HG02588 (cell line): Measurements from ENCODE around the gene DNAJC7.
"Not testable (repeated sequence)": the region's sequence is repeated elsewhere in the genome, so short reads cannot be mapped to it uniquely, and the experiment has no call there.

Experiments used
- ATAC-seq: cut with Tn5 transposase; IDR thresholded peaks from one replicate; pipeline ENCODE4 v1.9.1; 2021; ENCODE audit warnings: mild to moderate bottlenecking, moderate library complexity; ENCODE audit not compliant: unreplicated experiment

DNAJC7 gene

DNA sequence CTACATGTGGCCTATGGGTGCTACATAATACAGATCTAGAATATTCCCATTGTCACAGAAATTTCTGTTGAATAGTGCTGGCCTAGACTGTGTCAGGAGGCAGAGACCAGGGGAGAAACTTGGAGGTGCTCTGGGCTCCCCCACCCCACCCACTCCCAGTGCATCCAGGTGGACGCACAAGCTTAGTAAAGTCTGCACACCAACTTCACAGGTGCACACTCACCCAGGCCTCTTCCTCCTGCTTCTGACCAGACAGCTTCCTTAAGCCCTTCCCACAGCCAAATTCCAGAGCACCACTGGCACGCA lies 58.3 kb downstream of the DNAJC7 start:
- ATAC-seq = no peak

DNA sequence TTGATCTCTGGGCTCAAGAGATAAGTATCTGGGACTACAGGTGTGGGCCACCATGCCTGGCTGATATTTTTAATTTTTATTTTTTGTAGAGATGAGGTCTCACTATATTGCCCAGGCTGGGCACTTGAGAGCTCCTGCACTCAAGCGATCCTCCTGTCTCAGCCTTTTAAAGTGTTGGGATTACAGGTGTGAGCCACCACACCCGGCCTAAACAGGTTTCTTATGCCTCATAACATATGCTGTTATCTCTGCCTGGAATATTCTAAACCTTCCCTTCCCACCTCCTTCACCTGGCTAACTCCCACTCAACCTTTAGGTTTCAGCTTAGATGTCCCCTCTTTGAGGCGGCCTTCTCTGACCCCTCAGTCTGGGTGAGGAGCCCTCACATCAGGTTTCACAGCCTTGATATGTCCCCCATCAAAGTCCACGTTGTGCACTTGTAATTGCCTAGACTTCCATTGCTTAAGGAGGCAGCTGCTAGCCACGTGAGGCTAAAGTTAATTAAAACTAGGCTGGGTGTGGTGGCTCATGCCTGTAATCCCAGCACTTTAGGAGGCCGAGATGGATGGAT lies 59.3 kb downstream of the DNAJC7 start:
- ATAC-seq = no peak

DNA sequence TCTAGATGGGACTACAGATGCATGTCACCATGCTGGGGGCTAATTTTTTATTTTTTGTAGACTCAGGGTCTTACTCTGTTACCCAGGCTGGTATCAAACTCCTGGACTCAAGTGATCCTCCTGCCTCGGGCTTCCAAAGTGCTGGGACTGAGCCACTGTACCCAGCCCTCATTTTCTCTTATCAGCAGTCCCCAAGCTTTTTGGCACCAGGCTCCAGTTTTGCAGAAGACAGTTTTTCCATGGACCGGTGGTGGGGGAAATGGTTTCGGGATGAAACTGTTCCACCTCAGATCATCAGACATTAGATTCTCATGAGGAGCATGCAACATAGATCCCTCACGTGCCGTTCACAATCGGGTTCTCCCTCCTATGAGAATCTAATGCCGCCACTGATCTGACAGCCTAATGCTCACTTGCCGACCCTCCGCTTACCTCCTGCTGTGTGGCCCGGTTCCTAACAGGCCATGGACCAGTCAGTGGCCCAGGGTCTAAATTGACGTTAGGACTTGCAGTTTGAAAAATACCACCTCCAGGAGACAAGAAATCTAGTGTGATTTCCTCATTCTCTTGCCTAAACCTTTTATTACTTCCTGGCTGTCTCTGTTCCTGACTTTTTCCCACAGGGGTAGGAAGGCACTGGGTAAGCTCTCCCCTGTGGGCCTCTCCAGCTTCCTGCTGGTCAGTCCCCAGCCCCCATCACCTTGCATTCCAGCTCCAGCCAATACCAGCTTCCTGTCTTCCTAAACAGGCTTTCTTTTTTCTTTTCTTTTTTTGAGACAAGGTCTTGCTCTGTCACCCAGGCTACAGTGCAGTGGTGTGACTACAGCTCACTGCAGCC lies 60.0 kb downstream of the DNAJC7 start:
- no peak for ATAC-seq

DNA sequence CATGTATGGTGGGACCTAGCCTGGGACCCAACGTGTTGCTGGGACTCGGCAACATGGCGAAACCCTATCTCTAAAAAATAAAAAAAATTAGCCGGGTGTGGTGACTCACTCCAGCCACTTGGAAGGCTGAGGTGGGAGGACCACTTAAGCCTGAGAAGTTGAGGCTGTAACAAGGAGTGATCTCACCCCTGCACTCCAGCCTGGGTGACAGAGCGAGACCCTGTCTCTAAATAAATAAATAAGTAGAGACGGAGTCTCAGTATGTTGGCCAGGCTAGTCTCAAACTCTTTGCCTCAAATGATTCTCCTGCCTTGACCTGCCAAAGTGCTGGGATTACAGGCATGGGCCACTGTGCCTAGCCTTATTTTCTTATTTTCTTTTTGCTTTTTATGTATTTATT lies 60.7 kb downstream of the DNAJC7 start:
- ATAC-seq = no peak

DNA sequence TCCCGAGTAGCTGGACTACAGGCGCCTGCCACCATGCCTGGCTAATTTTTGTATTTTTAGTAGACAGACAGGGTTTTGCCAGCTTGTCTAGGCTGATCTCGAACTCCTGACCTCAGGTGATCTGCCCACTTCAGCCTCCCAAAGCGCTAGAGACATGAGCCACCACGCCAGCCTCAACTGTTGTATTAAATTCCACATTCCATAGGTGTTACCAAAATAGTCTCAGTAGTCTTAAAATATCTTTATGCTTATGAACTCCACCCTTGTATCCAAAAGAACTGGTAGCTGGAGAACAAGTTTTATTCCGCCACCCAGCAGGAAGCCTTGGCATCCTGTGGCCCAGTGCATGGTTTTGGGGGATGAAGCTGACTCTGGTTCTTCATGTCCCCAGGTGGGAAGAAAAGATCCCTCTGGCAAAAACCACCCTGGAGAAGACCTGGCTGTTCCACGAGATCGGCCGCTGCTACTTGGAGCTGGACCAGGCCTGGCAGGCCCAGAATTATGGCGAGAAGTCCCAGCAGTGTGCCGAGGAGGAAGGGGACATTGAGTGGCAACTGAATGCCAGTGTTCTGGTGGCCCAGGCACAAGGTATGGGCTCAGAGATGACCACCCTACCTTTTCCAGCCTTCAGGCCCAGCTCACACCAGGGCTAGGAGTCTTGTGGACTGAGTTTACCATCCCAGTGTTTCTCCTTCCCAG lies 68.3 kb downstream of the DNAJC7 start:
- ATAC-seq = no peak

DNA sequence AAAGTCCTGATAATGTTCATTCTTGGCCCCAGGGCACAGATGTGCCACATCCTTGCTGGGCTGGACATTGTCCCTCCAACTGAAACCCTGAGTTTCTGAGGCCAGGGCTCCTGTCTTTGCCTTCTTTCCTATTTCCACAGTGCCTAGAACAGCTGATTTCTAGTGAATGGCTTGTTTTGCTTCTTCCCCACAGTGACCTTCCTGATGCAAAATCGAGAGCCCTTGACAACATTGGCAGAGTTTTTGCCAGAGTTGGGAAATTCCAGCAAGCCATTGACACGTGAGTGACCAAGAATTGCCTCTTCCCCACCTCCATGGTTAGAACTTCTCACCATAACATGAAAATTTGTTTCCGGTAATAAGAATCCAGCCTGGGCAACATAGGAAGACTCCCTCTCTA lies 72.3 kb downstream of the DNAJC7 start:
- no peak for ATAC-seq

DNA sequence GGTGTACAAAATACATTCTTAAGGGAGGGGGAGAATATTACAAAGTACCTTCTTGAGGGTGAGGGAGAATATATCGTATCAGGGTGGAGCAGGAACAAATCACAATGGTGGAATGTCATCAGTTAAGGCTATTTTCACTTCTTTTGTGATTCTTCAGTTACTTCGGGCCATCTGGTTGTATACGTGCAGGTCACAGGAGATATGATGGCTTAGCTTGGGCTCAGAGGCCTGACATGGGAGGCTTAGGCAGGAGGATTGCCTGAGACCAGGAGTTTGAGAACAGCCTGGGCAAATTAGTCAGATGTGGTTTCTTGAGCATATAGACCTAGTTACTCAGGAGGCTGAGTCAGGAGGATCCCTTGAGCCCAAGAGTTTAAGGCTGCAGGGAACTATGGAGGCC lies 73.7 kb downstream of the DNAJC7 start:
- ATAC-seq = no peak

DNA sequence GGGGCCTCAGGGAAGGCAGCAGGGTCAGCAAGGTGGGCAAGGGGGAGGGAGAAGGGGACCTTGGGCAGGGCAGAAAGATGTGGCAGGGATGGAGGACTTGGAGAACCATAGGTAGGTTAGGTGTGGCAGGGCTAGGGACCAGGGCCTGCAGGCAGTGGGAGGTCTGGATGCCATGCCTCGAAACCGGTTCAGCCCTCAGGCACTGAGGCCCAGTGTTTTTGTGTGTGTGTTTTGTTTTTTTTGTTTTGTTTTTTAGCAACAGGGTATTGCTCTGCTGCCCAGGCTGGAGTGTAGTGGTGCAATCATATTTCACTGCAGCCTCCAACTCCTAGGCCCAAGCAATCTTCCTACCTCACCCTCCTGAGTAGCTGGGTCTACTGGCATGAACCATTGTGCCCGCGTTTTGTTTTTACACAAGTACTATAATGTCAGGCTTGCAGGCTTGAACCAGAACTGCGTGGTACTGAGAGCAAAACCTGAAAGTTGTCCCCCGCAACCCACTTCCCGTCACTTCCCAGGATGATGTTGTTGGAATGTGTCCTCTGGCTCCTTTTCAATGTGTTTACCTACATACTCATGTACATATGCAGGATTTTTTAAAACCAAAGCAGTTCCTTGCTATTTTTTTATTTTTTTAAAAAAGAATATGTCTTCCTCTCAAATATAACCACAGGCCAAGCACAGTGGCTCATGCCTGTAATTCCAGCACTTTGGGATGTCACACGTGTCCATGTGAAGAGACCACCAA lies 74.4 kb downstream of the DNAJC7 start:
- no peak for ATAC-seq

DNA sequence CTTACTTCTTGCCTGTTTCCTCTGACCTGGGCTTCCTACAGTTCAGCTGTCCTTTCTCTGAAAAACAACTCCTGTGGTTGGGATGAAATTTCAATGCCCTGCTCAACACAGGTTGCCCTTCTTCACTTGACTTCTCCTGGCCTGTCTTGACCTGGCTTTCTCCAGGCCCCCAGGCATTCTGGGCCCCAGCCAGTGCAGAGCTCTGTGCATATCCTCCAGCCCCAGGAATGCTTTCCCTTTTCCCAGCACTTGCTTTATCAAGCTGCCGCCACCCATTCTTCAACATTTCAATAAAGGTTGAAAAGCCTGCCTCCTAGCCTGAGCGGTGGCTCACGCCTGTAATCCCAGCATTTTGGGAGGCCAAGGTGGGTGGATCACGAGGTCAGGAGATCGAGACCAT lies 76.1 kb downstream of the DNAJC7 start:
- no peak for ATAC-seq

DNA sequence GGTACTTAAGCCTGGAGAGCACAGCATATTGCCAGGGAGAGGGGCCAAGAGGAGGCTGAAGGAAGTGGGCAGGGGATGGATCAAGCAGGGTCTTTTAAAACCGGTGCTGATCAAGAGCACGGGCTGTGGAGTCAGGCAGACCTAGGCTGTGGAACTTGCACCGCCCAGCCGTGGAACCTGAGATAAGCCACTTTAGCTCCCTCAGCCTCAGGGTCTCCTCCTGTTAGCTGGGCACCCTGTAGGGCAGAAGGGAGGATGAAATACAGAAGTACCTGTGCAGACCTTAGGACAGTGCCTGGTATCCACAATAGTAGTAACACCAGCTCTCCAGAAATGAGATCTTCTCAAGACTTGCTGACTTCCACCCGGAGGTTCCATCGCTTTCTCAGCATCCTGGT lies 77.5 kb downstream of the DNAJC7 start:
- ATAC-seq = no peak

DNA sequence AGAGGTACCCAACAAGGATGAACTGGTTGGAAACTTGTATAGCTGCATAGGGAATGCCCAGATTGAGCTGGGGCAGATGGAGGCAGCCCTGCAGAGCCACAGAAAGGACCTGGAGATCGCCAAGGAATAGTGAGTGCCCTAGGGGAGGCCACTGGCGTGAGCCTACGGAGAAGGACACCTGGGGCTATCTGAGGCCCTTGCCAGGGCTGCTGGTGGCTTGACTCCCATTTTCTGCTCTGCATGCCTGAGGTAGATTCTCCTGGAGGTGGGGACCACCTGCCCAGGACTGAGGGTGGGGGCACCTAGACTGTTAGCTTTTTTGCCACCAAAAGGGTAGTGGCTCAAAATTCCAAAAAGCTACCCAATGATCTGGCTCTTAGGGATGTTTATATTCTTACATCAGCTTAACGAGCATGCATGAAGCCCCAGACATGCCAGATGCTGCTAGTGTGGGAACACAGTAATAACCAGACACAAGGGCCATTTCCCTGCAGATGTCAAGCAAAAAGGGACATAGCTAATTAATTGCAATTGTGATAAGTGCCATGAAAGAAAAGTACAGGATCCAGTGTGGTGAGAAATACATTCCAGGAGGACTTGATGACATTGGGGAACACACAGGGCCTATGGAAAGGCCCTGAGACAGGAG lies 78.1 kb downstream of the DNAJC7 start:
- ATAC-seq = no peak

DNA sequence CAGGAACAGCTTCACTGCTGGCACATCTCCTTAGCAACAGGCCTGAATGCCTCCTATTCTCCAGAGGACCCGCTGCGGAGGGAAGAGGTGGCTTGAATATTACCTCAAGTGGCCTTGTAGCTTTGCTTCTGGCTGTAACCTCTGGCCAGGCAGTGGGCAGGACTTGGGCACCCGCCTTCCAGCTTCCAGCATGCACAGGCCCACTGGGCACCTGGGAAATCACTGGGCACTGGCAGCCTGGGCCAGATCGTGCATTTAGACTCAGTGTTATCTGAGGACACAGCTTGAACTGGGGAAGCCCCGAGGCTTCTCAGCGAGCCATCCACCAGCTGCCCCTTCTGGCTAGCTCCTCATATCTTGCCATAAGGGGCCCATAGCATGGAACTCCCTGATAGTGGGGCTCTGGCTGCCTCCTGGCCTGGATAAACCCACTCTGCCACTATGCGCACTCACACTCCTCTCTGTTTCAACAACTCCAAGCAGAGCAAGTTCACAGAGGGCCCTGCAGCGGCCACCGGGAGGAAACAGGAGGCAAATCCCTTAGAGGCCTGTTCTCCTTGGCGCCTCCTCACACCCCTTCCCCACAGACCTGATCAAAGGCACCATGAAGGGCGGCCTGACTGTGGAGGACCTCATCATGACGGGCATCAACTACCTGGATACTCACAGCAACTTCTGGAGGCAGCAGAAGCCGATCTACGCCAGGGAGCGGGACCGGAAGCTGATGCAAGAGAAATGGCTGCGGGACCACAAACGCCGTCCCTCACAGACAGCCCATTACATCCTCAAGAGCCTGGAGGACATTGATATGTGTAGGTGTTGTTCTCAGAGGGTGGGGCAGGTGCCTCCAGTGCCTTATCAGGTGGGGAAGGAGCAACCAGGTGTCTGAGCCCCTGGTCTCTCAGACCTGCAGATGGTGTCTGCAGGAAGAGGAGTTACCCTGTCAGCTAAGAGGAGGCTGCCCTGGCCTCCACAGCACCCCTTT lies 79.0 kb downstream of the DNAJC7 start:
- no peak for ATAC-seq

DNA sequence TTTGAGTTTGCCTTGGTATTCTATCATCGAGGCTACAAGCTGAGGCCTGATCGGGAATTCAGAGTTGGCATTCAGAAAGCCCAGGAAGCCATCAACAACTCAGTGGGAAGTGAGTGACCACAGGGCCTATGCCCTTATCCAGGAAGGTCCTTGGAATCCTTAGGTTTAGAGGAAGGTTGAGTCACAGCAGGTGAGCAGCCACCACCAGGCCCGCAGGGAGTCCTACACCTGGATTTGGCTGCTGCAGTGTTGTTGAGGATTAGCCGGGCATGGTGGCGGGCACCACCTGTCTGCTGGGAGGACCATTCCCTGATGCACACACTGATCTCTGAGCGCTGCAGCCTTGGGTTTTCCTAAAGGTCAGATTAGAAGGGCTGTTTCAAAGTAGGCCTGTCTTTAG lies 81.6 kb downstream of the DNAJC7 start:
- ATAC-seq = no peak

DNA sequence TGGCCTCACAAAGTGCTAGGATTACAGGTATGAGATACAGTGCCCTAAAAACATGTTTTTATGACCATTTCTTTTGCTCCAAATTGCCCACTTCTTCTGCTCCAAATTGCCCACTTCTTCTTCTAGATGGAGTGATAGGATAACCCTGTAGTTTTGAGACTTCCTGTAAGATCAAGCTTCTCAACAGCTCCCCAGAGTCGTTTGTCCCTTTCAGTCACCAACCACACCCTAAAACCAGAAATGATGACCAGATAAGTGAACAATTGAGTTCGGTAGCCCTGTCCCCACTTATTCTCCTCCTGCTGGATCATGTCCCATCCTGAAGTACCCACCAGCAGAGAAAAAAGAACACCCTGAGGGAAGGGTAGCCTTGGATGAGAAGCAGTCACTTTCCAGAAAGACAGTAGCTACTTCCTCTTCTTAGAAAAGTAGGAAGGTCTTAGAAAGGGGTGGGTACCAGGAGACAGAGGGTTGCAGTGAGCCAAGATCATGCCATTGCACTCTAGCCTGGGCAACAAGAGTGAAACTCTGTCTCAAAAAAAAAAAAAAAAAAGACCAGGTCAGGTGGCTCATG lies 84.3 kb downstream of the DNAJC7 start:
- ATAC-seq = no peak

DNA sequence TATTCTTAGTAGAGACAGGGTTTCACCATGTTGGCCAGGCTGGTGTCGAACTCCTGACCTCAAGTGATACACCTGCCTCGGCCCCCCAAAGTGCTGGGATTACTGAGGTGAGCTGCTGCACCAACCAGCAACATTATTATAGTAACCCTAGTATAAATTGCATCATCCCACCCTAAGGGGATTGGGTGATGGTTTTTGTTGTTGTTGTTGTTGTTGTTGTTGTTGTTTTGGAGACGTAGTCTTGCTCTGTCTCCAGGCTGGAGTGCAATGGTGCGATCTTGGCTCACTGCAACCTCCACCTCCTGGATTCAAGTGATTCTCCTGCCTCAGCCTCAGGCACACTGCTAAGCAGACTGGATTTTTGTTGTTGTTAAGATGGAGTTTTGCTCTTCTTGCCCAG lies 85.5 kb downstream of the DNAJC7 start:
- not testable (repeated sequence) for ATAC-seq

DNA sequence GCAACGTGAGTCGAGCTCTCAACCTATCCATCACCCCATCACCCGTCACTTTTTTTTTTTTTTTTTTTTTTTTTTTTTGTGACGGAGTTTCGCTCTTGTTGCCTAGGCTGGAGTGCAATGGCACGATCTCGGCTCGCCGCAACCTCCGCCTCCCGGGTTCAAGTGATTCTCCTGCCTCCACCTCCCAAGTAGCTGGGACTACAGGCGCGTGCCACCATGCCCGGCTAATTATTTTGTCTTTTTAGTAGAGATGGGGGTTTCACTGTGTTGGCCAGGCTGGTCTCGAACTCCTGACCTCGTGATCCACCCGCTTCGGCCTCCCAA lies 86.4 kb downstream of the DNAJC7 start:
- ATAC-seq = peak; percentile 3

DNA sequence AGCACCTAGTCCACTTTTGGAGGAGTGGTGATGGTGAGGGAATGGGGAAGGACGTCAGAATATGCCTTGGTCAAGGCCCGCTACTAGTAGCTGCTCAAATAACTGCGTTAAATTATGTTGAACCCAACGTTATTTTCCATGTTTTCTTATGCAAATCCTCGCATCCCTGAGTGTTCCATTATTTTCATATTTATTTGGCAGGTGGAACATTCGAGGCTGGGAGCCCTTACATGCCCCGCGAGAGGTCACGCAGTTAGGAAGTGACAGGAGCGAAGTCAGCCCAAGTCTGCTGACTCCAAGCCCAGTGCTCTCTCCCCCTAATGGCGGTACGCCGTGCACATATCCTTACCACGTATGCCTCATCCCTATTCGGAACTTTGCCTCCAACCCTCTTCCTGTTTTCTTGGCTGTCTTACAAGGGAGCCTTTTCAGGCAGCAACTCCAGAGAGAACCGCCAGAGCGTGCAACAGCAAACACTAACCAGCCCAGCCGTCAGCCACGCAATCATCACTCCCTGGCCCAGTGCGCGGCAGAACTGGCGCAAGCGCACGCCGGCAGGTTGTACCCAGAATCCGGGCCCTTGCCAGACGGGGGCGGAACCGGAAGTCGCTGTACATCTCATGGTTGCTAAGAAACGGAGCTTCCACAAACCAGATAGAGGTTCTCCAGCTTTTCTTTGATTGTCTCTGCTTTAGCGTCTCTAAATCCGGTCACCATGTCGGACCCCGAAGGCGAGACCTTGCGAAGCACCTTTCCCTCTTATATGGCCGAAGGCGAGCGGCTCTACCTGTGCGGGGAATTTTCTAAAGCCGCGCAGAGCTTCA lies 87.0 kb downstream of the DNAJC7 start, which contains the start of gene ODAD4:
Gene ODAD4 (plus strand): TSS at position 609 of the 824 bp plus-strand sequence. CDS start 107 bp downstream, at position 716.
- peak; percentile 89 for ATAC-seq

DNA sequence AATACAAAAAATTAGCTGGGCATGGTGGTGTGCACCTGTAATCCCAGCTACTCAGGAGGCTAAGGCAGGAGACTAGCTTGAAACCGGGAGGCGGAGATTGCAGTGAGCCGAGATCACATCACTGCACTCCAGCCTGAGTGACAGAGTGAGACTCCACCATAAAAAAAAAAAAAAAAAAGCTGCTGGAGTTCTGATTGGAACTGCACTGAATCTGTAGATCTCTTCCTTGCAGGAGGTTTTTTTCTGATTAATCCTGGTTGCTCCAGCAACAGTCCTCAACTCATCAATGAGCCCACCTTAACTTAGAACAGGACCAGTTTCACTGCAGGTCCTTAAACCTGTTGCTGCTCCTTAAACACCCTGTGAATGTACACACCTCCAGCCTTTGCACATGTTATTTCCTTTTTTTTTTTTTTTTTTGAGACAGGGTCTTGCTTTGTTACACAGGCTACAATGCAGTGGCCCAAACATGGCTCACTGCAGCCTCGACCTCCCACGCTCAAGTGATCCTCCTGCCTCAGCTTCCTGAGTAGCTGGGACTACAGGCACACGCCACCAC lies 88.5 kb downstream of the DNAJC7 start:
- ATAC-seq = no peak
